Measurements from ENCODE around the gene TRAF7.

- TF ChIP-seq, protein P1, sequence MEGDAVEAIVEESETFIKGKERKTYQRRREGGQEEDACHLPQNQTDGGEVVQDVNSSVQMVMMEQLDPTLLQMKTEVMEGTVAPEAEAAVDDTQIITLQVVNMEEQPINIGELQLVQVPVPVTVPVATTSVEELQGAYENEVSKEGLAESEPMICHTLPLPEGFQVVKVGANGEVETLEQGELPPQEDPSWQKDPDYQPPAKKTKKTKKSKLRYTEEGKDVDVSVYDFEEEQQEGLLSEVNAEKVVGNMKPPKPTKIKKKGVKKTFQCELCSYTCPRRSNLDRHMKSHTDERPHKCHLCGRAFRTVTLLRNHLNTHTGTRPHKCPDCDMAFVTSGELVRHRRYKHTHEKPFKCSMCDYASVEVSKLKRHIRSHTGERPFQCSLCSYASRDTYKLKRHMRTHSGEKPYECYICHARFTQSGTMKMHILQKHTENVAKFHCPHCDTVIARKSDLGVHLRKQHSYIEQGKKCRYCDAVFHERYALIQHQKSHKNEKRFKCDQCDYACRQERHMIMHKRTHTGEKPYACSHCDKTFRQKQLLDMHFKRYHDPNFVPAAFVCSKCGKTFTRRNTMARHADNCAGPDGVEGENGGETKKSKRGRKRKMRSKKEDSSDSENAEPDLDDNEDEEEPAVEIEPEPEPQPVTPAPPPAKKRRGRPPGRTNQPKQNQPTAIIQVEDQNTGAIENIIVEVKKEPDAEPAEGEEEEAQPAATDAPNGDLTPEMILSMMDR (IDR thresholded peaks at IDR 0.05; ENCODE audit: borderline replicate concordance, extremely low read depth, low read length, poor library complexity, severe bottlenecking): no peak
- no peak for TF ChIP-seq EZH2 (IDR thresholded peaks at IDR 0.05; ENCODE audit: borderline replicate concordance, low read depth, low read length, severe bottlenecking)
Observed at GRCh38 chr16:2122429-2122828, 33.2 kb upstream of the TRAF7 start.

Measured in DND-41 (cell line).